Liver (tissue), 9 donors: Measurements from ENCODE around the gene ZNF655. TPM values are rescaled to one million over a fixed set of nuclear protein-coding genes. Genes with fewer than 3 reads are reported as not detected.

ENCODE experiments used
- DNase-seq: peaks from one replicate; pipeline ENCODE4 v3.0.0-alpha.2; 2017; ENCODE audit warnings: low spot score
- H3K27ac ChIP-seq, 2 donors: one replicate each; pipeline ENCODE4 v1.7.0; 2013; ENCODE audit warnings: inconsistent platforms in 2 of 2, low read length in 2 of 2, control low read depth in 1 of 2, low read depth in 1 of 2, mild to moderate bottlenecking in 1 of 2
- H3K27me3 ChIP-seq, 4 donors: one replicate each; pipeline versions ENCODE4 v1.6.1 to v1.7.0; 2013; ENCODE audit warnings: low read length in 3 of 4, inconsistent platforms in 1 of 4, mild to moderate bottlenecking in 1 of 4, moderate library complexity in 1 of 4; ENCODE audit not compliant: control insufficient read depth in 4 of 4, insufficient read depth in 4 of 4
- H3K36me3 ChIP-seq, 4 donors: one replicate each; pipeline versions ENCODE4 v1.6.1 to v1.7.0; 2013; ENCODE audit warnings: low read length in 3 of 4, mild to moderate bottlenecking in 3 of 4, low read depth in 1 of 4, moderate library complexity in 1 of 4; ENCODE audit not compliant: control insufficient read depth in 4 of 4, insufficient read depth in 3 of 4
- H3K4me1 ChIP-seq, 4 donors: one replicate each; pipeline versions ENCODE4 v1.6.1 to v1.7.0; 2013; ENCODE audit warnings: low read length in 3 of 4, mild to moderate bottlenecking in 3 of 4, moderate library complexity in 1 of 4; ENCODE audit not compliant: control insufficient read depth in 4 of 4, insufficient read depth in 4 of 4
- H3K4me3 ChIP-seq, 3 donors: one replicate each; pipeline versions ENCODE4 v1.6.1 to v1.7.0; 2013; ENCODE audit warnings: low read length in 3 of 3, control low read depth in 1 of 3, low read depth in 1 of 3, mild to moderate bottlenecking in 1 of 3
- H3K9ac ChIP-seq, 2 donors: one replicate each; pipeline ENCODE4 v1.7.0; 2013; ENCODE audit warnings: low read length in 2 of 2, mild to moderate bottlenecking in 2 of 2, moderate library complexity in 2 of 2, control low read depth in 1 of 2, low read depth in 1 of 2
- H3K9me3 ChIP-seq, 4 donors: one replicate each; pipeline versions ENCODE4 v1.6.1 to v1.7.0; 2013; ENCODE audit warnings: low read length in 3 of 4; ENCODE audit not compliant: control insufficient read depth in 4 of 4
- CTCF ChIP-seq: fragments of 150-350 bp; IDR thresholded peaks from 2 replicates; pipeline ENCODE4 v1.5.1; 2017; ENCODE audit warnings: improper control_type of control experiment, low read depth, low read length; ENCODE audit not compliant: missing input control
- EGR1 ChIP-seq, 2 donors: IDR thresholded peaks; 2 replicates each; pipeline ENCODE4 v1.6.1; 2016 to 2018; ENCODE audit warnings: antibody characterized with exemption in 2 of 2, low read depth in 2 of 2
- FOXA1 ChIP-seq: IDR thresholded peaks from 2 replicates; pipeline ENCODE4 v1.6.1; 2016; ENCODE audit warnings: antibody characterized with exemption
- FOXA2 ChIP-seq: IDR thresholded peaks from 2 replicates; pipeline ENCODE4 v1.6.1; 2016; ENCODE audit warnings: antibody characterized with exemption
- GABPA ChIP-seq, 2 donors: IDR thresholded peaks in 1 of 2; conservative IDR thresholded peaks in 1 of 2; 2 replicates each; pipeline ENCODE4 v1.6.1; 2016; ENCODE audit warnings: antibody characterized with exemption in 2 of 2, mild to moderate bottlenecking in 1 of 2, moderate library complexity in 1 of 2
- HNF4A ChIP-seq, 2 donors: conservative IDR thresholded peaks; 2 replicates each; pipeline ENCODE4 v1.6.1; 2016; ENCODE audit warnings: antibody characterized with exemption in 2 of 2, mild to moderate bottlenecking in 2 of 2
- HNF4G ChIP-seq: IDR thresholded peaks from 2 replicates; pipeline ENCODE4 v1.6.1; 2016; ENCODE audit warnings: antibody characterized with exemption
- JUND ChIP-seq, 2 donors: IDR thresholded peaks; 2 replicates each; pipeline ENCODE4 v1.6.1; 2016; ENCODE audit warnings: antibody characterized with exemption in 2 of 2
- MAX ChIP-seq: IDR thresholded peaks from 2 replicates; pipeline ENCODE4 v1.6.1; 2016; ENCODE audit warnings: antibody characterized with exemption
- NR2F2 ChIP-seq: IDR thresholded peaks from 2 replicates; pipeline ENCODE4 v1.6.1; 2016; ENCODE audit warnings: antibody characterized with exemption
- RAD21 ChIP-seq, 2 donors: IDR thresholded peaks; 2 replicates each; pipeline ENCODE4 v1.6.1; 2016; ENCODE audit warnings: antibody characterized with exemption in 2 of 2, mild to moderate bottlenecking in 2 of 2
- RXRA ChIP-seq, 2 donors: IDR thresholded peaks; 2 replicates each; pipeline ENCODE4 v1.6.1; 2017 to 2018; ENCODE audit warnings: antibody characterized with exemption in 2 of 2, mild to moderate bottlenecking in 1 of 2
- TAF1 ChIP-seq: conservative IDR thresholded peaks from 2 replicates; pipeline ENCODE4 v1.6.1; 2016; ENCODE audit warnings: antibody characterized with exemption, mild to moderate bottlenecking
- YY1 ChIP-seq: IDR thresholded peaks from 2 replicates; pipeline ENCODE4 v1.6.1; 2016; ENCODE audit warnings: antibody characterized with exemption, mild to moderate bottlenecking
- WGBS: extraction: QIAGEN DNeasy Blood & Tissue Kit; methylation state at CpG from one replicate; pipeline ENCODE4 v1.1.7; 2013; 5-methylcytosine and 5-hydroxymethylcytosine counted together
- polyA plus RNA-seq, 2 donors: library from polyadenylated mRNA; stranded (reverse) in 1 of 2; unstranded in 1 of 2; fragments of 200-250 nt in 1 of 2; fragments of >200 nt in 1 of 2; fragmentation: Nextera tagmentation in 1 of 2; extraction: Ambion mirVana in 1 of 2; gene quantifications; one replicate each; pipeline versions ENCODE4 v1.2.1 to v1.2.3, GENCODE V29; 2013 to 2015
- total RNA-seq, 2 donors: library from RNA; depleted of rRNA; stranded (reverse); fragments of >200 nt; gene quantifications; one replicate each; pipeline ENCODE4 v1.2.3, GENCODE V29; 2014
- TF ChIP-seq, protein P1 (sequence below): IDR thresholded peaks from 2 replicates; pipeline ENCODE4 v1.6.1; 2016; ENCODE audit warnings: antibody characterized with exemption
- TF ChIP-seq, protein P2 (sequence below): IDR thresholded peaks from 2 replicates; pipeline ENCODE4 v1.6.1; 2016; ENCODE audit warnings: antibody characterized with exemption
- TF ChIP-seq, protein P3 (sequence below): IDR thresholded peaks from 2 replicates; pipeline ENCODE4 v1.6.1; 2016; ENCODE audit warnings: antibody characterized with exemption, mild to moderate bottlenecking
- donor health status: healthy.
- donor health status: healthy.
- donor health status: healthy.
- donor health status: healthy.
- donor health status: healthy.

The ZNF655 gene
- total and polyA plus RNA-seq, 4 donors: 15.9 to 59.7 (median 32.4) TPM

DNA sequence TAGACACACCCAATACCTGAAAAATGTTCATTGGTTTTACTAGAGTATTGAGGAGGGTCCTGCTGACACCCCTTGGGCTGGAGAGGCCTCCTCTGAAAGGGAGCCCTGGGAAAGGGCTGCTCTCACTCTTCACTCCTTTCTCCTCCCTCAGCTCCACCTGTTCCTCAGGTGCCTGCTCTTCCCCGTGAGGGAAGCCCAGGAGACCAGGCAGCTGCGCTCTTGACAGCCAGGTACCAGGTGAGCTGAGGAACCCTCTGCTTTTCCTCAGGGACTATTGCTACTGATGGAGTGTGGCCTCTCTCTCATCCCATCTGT lies 3.3 kb downstream of the ZNF655 start:
- 100% methylated on average over 2 of the region's 2 CpGs for WGBS
- H3K4me3 ChIP-seq: no peak overlapping the region
- peaks cover 10 to 50% (median 48%) of the 10 kb centered on the region in 4 donors for H3K36me3 ChIP-seq
- peaks cover 3 to 12% (median 9%) of the 10 kb centered on the region in 4 donors for H3K4me1 ChIP-seq
- H3K9me3 ChIP-seq: no peaks in the 10 kb centered on the region
- H3K27ac ChIP-seq: no peak overlapping the region
- DNase-seq: no peak
- no peak for TF ChIP-seq NR2F2
- TF ChIP-seq CTCF: no peak
- TF ChIP-seq, protein P1, sequence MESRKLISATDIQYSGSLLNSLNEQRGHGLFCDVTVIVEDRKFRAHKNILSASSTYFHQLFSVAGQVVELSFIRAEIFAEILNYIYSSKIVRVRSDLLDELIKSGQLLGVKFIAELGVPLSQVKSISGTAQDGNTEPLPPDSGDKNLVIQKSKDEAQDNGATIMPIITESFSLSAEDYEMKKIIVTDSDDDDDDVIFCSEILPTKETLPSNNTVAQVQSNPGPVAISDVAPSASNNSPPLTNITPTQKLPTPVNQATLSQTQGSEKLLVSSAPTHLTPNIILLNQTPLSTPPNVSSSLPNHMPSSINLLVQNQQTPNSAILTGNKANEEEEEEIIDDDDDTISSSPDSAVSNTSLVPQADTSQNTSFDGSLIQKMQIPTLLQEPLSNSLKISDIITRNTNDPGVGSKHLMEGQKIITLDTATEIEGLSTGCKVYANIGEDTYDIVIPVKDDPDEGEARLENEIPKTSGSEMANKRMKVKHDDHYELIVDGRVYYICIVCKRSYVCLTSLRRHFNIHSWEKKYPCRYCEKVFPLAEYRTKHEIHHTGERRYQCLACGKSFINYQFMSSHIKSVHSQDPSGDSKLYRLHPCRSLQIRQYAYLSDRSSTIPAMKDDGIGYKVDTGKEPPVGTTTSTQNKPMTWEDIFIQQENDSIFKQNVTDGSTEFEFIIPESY: no peak
- TF ChIP-seq HNF4G: no peak
- TF ChIP-seq EGR1 (IDR thresholded peaks at IDR 0.05; ENCODE audit: low read depth in 2 of 2): no peak
- TF ChIP-seq, protein P2, sequence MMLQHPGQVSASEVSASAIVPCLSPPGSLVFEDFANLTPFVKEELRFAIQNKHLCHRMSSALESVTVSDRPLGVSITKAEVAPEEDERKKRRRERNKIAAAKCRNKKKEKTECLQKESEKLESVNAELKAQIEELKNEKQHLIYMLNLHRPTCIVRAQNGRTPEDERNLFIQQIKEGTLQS: no peak
- no peak for TF ChIP-seq RAD21 (IDR thresholded peaks at IDR 0.05)
- TF ChIP-seq HNF4A (conservative IDR thresholded peaks at IDR 0.05): no peak
- TF ChIP-seq, protein P3, sequence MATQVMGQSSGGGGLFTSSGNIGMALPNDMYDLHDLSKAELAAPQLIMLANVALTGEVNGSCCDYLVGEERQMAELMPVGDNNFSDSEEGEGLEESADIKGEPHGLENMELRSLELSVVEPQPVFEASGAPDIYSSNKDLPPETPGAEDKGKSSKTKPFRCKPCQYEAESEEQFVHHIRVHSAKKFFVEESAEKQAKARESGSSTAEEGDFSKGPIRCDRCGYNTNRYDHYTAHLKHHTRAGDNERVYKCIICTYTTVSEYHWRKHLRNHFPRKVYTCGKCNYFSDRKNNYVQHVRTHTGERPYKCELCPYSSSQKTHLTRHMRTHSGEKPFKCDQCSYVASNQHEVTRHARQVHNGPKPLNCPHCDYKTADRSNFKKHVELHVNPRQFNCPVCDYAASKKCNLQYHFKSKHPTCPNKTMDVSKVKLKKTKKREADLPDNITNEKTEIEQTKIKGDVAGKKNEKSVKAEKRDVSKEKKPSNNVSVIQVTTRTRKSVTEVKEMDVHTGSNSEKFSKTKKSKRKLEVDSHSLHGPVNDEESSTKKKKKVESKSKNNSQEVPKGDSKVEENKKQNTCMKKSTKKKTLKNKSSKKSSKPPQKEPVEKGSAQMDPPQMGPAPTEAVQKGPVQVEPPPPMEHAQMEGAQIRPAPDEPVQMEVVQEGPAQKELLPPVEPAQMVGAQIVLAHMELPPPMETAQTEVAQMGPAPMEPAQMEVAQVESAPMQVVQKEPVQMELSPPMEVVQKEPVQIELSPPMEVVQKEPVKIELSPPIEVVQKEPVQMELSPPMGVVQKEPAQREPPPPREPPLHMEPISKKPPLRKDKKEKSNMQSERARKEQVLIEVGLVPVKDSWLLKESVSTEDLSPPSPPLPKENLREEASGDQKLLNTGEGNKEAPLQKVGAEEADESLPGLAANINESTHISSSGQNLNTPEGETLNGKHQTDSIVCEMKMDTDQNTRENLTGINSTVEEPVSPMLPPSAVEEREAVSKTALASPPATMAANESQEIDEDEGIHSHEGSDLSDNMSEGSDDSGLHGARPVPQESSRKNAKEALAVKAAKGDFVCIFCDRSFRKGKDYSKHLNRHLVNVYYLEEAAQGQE: no peak
- TF ChIP-seq MAX: no peak
- no peak for TF ChIP-seq FOXA1
- no peak for TF ChIP-seq GABPA (IDR thresholded peaks at IDR 0.05 in 1 of 2, conservative IDR thresholded peaks at IDR 0.05 in 1 of 2)
- H3K9ac ChIP-seq: no peak overlapping the region
- H3K27me3 ChIP-seq: no peaks in the 10 kb centered on the region

DNA sequence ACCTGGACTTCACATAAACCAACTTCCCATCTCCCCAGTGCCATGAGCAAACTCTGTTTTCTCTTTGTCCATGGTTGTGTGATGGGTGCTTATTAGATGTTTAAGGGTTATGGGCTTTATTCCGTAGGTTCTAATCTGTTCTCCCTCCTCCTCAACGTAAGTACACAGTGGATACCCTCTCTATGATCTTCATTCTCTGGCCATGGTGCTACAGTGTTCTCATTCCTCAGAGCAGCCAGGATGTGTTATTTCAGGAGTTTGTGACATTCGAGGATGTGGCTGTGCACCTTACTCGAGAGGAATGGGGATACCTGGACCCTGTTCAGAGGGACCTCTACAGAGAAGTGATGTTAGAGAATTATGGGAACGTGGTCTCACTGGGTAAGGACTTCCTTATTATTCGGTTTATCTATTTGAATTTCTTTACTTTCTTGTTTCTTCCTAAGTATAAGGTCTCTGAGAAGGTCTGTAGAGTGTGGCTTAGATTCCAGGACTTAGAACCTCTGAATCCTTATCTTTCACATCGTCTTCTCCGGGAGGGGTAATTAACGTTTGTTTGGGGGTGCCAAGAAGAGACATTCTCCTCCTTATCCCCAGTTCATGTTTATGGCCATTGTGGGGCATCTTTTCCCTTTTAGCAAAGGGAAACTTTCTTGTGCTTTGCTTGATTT lies 3.8 kb downstream of the ZNF655 start:
- Histone ChIP-seq H3K4me3 (no peak overlapping the region), H3K9me3 (no peaks in the 10 kb centered on the region), H3K27ac (no peak overlapping the region), H3K4me1 (peaks cover 3 to 8% (median 6%) of the 10 kb centered on the region in 4 donors), H3K9ac (no peak overlapping the region), H3K36me3 (peaks cover 10 to 50% (median 48%) of the 10 kb centered on the region in 4 donors), H3K27me3 (no peaks in the 10 kb centered on the region)
- 90% methylated on average over 9 of the region's 9 CpGs for WGBS
- no peak for DNase-seq
- TF ChIP-seq NR2F2 (no peak), JUND (IDR thresholded peaks at IDR 0.05) (no peak), RXRA (IDR thresholded peaks at IDR 0.05) (no peak), CTCF (no peak), YY1 (no peak), FOXA2 (no peak), HNF4G (no peak), EGR1 (IDR thresholded peaks at IDR 0.05; ENCODE audit: low read depth in 2 of 2) (no peak), MAX (no peak), TAF1 (no peak)
- TF ChIP-seq, protein P3: no peak
